GF-D8 (cell line): ENCODE results near the gene ABLIM1.

Source experiments
- DNase-seq: peaks from one replicate; lab custom pipeline; 2025; lab: John Stamatoyannopoulos, UW

Gene ABLIM1

GRCh38 chr10:114458216-114458920 lies 199.7 kb downstream of the ABLIM1 start:
- DNase-seq: no peak

GRCh38 chr10:114453576-114453975 lies 204.5 kb downstream of the ABLIM1 start:
- DNase-seq: no peak

DNA sequence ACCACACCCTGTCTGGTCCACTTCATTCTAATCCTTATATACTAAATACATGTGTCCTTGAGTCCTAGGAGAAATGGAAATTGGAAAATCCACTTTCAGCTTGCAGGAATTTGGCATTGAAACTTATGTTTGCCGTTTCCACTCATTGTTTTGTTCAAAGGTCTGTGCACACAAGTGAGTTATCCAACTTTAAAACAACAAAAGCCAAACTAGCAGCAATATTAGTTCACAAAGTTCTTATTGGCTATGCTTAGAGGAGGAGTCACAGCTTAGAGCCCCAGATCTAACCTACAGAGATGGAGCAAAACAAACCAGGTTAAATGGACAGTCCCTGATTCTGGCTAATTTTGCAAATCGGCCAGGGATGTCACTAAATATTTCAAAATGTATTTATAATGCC lies 209.2 kb downstream of the ABLIM1 start:
- no peak for DNase-seq

GRCh38 chr10:114445332-114445731 lies 212.7 kb downstream of the ABLIM1 start:
- no peak for DNase-seq

DNA sequence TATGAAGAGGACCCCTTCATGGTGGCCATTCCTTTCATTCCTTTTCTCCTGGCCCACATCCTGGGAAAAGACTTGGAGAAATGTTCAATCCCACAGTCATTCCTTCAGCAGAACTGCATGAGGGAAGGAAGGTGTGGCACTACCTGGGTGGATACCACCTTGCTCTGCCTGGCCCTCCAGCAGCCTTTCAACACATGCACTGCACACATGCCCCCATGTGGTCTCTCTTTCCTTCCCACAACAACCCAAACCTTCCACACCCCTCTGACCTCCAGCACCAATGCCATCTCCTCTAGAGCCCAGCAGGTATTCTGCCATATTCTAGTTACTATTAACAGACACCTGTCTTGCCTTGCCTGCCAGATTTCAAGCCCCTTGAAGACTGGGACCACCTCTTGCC lies 213.3 kb downstream of the ABLIM1 start:
- DNase-seq: no peak

GRCh38 chr10:114442091-114442630 lies 215.9 kb downstream of the ABLIM1 start:
- no peak for DNase-seq

DNA sequence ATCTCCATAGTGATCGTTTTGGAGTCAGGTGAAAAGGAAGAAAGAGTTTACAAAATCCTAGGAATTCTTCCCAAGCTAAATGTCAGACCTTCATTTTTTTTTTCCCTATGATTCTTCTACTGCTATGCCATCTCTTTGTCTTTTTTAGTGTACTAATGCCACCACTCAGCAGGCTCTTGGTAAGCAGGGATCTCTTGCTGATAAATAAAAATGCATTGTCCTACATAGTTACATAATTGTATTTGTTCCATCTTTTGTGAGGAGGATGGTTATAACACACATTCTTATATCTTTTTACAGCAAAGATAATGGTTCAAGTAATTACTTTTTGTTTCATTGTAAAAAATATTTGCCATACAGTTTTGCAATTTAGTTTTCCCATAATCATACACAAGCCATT lies 217.0 kb downstream of the ABLIM1 start:
- DNase-seq: no peak

GRCh38 chr10:114437473-114438292 lies 220.4 kb downstream of the ABLIM1 start:
- DNase-seq: no peak

DNA sequence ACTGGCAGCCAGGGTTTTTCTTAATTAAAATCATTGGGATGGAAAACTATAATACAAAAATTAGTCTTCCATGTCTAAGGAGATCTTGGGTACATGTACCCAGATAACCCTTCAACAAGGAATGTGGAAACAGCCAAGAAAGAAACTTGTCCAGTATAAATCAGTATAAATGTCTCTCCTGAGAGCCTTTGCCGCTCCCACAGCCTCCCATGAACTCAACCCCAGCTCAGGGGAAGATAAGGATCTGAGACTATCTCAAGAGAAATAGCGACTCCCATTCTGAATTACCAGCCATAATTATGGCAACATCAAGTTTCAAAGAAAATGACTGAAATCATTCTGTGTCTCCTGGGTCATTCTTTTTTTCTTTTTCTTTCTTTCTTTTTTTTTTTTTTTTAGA lies 221.1 kb downstream of the ABLIM1 start:
- no peak for DNase-seq

DNA sequence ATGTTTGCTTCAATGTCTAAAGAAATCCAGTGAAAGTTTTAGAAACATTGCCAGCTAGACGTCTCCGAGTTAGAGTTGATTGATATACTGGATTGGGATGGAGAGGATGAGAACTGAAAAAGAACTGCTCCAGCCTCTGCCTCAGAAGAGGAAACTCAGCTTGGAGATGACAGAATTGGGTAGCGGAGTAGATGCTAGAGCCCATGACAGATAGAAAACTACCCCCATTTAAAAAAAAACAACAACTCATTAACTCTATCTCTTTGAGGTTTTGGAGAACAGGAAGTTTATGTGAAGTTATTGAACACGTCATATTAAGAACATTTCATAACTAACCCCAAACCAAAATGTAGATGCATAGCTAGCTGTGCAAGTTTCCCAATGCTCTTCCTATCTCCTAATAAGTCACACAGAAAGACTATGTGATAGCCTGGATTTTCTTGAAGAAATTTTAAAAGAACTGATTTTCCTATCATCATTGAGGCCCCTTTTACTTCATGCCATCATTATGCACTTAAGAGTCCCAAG lies 225.4 kb downstream of the ABLIM1 start:
- no peak for DNase-seq

- DNase-seq: no peak
Observed at GRCh38 chr10:114431414-114432135, 226.5 kb downstream of the ABLIM1 start.

- DNase-seq: no peak
Observed at GRCh38 chr10:114430688-114431413, 227.2 kb downstream of the ABLIM1 start.

DNA sequence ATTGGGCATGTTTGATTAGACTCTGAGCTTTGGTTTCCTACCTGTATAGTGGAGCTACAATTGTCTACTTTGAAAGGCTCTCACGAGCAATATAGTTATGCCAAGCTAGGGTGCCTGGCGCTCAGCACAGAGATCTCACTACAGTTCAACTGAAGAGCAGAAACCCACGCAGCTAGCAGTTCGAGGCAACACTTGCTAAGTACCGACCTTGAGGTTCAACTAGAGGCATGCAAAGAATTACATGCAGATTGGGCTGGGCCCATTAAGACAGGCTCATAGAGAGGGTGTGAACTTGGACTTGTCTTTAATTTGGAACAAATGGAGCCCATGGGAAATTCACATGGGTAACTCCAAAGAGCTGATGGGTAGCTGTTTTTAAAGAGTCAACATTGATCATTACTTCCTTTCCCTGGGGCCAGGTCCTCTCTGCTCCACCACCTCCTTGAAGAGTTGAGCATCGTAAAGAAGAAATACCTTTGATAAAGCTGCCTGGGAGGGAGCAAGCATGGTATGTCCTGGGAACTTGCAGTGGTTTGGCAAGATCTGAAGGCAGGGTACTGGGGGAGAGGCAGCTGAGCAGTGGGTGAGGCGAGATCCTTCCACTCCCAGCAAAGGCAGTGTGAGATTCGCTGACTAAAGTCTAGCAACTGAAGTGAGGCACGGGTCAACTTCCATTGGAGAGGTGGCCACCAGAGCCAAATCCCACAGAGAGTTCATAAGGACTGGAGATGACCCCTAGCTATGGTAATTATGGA lies 228.3 kb downstream of the ABLIM1 start:
- no peak for DNase-seq

- DNase-seq: no peak
Observed at GRCh38 chr10:114427124-114427852, 230.8 kb downstream of the ABLIM1 start.

GRCh38 chr10:114426476-114426875 lies 231.6 kb downstream of the ABLIM1 start:
- DNase-seq: no peak

DNA sequence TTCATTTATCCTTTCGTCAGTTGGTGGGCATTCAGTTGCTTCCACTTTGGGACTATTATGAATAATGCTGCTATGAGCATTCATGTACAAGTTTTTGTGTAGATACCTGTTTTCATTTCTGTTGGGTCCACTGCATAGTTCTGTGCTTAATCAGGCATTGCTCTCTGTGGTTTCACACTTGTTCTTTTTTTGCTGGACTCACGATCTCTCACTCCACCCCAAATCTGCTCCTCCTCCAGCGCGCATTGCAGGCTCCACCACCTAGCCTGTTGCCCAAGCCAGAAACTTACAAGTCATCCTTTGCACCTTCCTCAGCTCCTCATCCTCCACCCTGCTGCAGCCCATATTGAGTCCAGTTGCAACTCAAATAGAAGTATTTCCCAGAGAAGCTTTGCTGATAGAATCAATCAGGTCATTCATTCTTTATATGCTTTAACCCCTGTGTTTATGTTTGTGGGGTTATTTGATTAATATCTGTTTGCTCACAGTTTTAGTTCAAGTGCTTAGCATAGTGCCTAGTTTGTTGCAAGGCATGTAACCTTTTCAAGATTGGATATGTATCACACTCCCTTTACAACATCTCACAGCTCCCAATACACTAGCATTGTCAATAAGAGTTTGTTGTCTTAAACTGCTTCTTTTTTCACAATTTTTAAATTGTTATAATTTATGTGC lies 237.1 kb downstream of the ABLIM1 start:
- DNase-seq: no peak

DNA sequence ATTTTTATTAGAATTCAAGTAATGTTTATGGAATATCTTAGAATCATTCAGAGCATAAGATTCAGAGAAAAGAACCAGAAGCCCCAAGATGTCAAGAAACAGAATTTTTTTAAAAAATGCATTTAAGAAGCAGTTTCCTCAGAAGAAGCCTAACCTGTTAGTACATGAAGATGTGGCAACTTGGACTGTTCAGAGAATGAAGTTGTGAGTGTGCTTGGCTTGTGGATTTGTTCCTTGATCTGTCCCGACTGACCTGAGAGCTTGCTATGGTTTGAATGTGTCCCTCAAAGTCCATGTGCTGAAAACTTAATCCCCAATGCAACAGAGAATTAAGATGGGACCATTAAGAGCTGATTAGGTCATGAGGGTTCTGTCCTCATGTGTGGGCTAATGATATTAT lies 240.0 kb downstream of the ABLIM1 start:
- DNase-seq: no peak

DNA sequence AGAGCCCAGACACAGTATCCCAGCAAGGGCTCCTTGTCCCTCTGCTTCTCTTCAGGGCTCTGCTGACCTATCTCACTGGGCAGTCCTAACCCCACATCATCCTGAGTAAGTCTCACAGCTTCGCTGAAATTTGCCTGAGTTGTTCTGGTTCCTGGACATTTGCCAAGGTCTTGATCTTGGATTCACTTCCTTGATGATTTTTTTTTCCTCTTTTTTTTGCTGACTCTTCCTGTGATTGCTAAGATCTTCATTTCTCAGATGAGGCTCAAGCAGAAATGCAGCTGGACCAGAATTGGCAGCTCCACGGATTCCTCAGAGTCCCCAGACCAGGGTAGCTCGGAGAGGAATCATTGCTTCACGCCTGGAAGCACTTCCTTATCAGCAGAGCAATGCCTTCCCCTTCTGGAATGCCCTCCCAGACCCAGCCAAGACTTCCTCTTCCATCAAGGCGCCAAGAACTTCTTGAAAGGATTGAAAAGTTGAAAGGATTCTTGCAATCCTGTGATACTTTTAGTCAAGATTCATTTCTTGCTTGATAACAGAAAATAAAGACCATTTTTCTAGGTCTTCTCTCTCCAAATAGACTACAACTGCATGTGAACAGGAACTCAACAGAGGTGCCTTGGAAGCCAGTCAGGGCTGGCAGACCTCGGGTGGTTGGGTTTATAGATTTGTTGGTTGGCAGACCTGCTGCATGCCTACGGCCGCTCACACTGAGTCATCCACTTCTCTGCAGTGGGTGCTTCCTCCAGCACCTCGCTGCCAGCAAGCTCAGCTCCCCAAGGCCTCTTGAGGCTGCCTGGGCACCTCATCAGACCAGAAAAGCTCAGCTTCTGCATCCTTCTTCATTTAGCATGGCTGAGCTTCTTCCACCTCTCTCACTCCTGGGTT lies 244.9 kb downstream of the ABLIM1 start:
- no peak for DNase-seq
